C1 segment of cervical spinal cord (tissue), 14 donors: ENCODE data around the gene DDX54.

Experiments used
- DNase-seq, 14 donors: peaks; one replicate each; lab custom pipeline; 2025; lab: John Stamatoyannopoulos, UW

DDX54 gene, protein sequence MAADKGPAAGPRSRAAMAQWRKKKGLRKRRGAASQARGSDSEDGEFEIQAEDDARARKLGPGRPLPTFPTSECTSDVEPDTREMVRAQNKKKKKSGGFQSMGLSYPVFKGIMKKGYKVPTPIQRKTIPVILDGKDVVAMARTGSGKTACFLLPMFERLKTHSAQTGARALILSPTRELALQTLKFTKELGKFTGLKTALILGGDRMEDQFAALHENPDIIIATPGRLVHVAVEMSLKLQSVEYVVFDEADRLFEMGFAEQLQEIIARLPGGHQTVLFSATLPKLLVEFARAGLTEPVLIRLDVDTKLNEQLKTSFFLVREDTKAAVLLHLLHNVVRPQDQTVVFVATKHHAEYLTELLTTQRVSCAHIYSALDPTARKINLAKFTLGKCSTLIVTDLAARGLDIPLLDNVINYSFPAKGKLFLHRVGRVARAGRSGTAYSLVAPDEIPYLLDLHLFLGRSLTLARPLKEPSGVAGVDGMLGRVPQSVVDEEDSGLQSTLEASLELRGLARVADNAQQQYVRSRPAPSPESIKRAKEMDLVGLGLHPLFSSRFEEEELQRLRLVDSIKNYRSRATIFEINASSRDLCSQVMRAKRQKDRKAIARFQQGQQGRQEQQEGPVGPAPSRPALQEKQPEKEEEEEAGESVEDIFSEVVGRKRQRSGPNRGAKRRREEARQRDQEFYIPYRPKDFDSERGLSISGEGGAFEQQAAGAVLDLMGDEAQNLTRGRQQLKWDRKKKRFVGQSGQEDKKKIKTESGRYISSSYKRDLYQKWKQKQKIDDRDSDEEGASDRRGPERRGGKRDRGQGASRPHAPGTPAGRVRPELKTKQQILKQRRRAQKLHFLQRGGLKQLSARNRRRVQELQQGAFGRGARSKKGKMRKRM

DNA sequence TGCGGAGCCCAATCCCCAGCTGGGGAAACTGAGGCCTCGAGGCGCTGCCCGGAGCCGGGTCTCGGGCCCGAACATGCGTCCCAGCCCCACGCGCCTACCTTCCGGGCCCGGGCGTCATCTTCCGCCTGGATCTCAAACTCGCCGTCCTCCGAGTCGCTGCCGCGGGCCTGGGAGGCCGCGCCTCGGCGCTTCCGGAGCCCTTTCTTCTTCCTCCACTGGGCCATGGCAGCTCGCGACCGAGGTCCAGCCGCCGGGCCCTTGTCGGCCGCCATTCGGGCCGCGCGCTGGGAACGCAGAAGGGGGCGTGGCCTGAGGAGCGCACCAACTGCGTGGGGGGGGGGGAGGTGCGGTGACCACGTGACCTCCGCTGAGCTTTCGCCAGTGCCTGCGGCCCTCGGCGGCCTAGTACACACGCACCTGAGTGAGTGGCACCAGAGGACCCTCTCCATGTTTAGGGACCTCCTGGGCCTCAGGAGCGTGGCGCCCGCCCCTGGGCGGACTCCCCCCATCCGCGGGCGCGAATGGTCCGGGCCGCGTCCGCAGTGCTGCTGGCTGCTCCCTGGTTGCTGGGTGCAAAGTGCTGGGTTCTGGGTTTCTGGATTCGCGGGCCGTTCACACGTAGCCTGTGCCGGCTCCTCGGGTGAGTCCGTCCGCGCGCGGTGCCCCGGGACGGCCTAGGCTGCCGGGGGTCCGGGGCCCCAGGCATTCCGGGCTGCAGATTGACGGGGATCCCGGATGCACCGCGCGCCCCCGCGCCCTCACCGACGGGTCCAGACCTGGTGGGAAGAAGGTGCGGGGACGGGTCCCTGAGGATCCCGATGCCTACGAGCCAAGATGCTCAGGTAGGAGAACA is at the start of gene DDX54, which contains the start of gene RITA1:
Gene DDX54 (minus strand): TSS at position 299 of the 853 bp plus-strand sequence. CDS start 27 bp downstream, at position 272.
Gene RITA1 (plus strand): TSS at position 542 of the 853 bp plus-strand sequence. CDS start 1,026 bp downstream, outside the sequence.
- DNase-seq: peak; percentile 61 to 94 (median 84)

DNA sequence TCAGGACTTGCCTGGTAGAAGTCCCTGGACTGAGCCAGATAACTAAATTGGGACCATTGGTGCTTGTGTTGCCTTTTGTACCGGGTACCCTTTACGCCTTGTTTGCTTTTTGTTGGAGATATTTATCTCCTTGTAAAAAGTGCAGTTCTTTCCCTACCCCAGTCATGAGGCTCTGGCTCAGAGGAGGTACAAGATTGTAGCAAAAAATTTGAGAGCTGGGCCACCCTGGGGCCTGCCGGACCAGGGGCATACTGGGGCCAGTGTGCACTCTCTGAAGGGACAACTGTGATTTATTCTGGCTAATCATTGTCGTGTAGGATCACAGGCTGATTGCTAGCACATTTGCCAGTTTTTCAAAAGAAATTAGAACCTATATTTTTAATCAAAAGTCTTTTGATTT is 49.2 kb upstream of the DDX54 start:
- no peak for DNase-seq

DNA sequence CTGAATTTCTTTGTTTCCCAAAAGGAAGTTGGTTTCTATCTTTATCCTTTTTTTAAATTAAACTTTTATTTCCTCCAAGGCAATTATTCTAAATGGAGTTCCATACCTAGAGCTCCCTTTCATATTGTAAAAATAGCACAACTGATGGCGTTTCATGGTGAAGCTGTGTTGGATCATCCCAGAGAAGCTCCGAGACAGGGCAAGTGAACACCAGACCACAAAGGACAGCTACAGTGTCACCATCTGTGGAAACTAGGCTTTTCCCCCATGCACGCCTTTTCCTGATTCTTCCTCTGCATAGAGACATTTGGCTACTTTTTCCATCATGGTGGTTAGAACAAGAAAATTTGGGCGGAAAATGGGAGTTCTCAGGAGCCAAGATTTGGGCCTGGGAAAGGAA is 48.7 kb upstream of the DDX54 start:
- no peak for DNase-seq

DNA sequence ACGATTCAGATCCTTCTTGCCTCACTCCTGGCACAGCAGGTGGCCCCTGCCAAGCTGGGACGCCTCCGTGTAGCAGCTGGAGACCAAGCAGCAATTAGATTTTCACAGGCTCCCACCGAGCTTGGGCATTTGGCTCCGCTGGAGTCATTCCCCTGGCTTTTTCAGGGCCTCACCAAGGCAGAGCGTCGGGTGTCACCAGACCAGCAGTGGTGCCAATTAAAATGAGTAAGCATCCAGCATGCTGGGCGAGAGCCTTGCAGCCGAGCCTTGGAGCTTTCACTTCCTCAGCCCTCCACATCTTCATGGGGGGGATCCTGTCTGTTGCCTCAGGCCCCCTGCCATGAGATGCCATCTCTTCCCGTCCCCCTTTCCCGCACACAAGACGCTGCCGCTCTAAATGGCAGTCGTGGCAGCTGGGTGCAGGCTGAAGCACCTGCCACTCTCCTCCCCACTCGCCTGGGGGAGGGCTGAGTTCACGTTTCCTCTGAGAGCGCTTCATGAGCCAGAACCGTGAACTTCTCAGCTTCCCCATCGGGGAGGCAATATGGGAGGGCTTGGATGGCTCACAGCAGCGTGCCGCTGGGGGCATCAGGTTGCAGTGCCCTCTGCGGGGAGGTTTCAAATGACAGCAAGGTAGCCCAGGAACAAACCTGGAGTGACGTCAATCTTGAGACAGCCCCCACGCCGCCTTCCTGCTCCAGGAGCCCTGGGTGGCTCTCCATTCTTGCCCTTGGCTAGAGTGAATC is 47.7 kb upstream of the DDX54 start:
- DNase-seq: peak in 12 of 14 donors; percentile 37 to 82 (median 66)

DNA sequence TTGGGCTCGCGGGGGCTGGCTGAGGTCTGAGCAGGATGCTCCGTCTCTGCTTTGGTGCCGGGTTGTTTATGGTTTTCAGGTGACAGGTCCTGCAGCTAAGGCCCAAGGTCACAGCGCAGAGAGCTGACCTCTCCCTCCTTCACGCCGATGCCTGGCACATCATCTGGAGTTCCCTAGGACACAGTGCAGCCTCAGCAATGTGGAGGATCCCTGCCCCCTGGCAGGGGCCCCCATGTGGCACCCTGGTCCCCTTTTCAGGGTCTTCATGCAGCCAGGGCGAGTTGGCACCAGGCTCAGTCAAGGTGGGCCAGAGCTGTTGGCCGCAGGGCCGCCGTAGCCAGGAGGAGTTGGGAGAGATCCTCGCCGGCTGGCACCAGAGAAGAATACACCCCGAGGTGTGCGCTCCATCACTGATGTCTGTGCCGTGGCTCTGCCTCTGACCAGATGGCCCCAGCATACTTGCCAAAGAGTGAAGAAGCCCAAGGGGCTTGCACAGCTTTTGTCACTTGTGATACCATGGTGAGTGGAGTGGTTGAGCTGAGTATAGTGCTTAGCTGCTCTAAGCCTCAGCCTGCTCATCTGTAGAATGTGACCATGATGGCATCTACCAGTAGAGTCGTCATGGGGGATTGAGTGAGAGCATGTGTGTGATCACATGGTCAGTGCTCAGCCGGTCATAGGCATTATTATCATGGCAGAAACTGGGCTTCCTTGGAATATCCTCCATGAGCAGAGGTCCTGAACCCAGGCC is 47.0 kb upstream of the DDX54 start:
- peak in 1 of 14 donors; percentile 75 for DNase-seq

DNA sequence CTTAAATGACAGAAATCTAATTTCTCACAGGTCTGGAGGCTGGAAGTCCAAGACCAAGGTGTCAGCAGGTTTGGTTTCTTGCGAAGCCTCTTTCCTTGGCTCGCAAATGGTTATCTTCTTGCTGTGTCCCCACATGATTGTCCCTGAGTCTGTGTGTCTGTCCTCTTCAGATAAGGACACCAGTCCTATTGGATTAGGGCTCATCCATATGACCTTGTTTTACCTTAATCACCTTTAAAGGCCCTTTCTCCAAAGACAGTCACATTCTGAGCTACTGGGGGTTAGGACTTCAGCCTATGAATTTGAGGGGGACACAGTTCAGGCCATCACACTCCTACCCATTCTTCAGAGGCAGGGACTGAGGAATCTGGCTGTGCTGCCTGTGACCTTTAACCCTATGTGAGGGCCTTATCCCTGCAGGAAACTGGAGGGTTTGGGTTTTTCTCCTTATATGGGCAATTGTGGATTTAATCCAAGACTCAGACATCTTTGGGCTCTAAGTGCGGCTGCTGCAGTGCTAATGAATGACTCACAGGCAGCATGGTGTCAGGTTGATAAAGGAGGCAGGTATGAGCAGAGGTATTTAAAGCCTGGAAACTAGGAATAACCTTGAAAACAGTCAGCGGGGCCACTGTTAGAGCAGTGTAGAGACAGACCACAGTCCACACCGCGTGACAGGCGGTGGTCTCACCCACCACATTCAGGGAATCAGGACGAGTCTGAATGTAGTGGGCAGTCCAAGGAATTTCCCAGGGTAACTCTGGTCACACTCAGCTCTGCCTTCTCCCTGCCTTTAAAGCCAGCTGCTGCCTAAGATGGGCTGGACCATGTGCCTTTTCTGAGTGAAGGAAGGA is 46.2 kb upstream of the DDX54 start:
- DNase-seq: peak in 1 of 14 donors; percentile 31

DNA sequence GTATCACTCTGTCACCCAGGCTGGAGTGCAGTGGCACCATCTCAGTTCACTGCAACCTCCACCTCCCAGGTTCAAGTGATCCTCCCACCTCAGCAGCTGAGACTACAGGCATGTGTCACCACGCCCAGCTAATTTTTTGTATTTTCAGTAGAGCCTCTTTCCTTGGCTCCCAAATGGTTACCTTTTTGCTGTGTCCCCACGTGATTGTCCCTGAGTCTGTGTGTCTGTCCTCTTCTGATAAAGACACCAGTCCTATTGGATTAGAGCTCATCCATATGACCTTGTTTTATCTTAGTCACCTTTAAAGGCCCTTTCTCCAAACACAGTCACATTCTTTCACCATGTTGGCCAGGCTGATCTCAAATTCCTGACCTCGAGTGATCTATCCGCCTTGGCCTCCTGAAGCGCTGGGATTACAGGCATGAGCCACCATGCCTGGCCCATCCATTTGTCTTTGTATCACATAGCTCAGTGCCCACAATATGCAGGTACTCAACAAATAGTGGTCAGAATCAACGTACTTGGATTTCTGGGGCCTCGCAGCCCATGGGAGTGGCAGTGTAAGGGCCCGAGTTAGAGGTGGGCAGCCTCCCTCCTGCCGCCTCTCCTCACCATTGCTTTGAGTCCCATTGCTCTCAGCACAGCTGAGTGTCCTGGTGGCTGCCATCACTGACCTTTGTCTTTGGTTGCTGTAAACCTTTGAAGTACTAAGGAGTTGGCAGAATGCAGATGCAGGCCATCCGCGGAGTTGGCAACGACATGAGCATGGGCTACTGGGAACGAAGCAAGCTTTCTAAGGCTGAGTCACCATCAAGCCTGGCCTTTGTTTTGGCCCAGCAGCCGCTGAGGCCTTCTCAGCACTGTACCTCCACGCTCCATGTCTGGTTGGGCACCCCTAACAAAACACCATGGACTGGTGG is 45.3 kb upstream of the DDX54 start:
- DNase-seq: peak in 1 of 14 donors; percentile 39

DNA sequence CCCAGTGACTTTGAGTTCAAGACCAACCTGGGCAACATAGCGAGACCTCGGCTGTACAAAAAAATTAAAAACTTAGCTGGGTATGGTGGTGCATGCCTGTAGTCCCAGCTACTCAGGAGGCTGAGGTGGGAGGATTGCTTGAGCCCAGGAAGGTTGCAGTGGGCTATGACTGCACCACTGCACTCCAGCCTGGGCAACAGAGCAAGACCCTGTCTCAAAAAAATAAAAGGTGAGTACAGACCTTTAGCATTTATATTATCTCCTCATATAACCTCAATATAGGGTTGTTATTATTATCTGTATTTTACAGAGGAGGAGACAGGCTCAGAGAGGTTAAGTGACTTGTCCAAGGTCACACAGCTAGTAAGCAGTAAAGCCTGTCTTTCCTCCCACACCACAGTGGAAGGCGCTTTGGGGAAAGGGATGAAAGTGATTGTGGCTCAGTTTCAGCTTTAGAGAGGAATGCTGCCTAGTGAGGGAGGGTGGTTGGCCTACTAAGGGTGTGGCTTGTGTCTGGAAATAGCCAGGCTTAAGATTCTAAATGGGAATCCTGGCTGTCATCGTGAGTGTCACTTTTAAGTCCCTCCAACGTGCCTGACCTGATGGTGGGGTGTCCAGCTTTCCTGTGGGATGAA is 43.2 kb upstream of the DDX54 start:
- no peak for DNase-seq

DNA sequence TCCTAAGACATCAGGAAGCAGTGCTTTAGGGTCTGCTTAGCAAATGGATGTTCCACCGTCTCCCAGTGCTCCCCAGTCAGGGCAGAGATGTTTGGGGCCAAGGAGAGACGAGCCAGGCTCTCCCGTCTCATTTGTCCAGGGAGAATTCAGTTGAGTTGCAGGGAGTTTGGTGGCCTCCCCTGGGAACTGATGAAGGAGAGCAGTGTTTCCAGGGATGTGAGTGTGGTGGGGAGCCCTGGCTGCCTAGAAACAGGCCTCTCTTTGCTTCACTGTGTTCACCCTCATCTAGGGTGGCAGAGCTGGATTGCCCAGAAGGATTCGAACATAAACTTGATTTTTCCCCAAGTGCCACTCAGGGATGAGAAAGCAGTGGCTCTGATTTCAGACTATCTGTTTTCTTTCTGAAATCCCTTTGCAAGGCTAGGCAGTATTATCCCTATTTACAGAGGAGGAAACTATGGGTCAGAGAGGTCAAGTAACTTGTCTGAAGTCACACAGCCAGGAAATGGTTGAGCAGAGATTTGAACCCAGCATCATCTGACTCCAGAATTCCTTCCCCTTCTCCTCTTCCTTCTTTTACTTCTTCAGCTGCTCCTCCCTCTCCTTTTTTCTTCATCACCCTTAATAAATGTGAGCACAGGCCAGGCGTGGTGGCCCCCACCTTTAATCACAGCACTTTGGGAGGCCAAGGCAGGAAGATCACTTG is 42.6 kb upstream of the DDX54 start:
- no peak for DNase-seq

DNA sequence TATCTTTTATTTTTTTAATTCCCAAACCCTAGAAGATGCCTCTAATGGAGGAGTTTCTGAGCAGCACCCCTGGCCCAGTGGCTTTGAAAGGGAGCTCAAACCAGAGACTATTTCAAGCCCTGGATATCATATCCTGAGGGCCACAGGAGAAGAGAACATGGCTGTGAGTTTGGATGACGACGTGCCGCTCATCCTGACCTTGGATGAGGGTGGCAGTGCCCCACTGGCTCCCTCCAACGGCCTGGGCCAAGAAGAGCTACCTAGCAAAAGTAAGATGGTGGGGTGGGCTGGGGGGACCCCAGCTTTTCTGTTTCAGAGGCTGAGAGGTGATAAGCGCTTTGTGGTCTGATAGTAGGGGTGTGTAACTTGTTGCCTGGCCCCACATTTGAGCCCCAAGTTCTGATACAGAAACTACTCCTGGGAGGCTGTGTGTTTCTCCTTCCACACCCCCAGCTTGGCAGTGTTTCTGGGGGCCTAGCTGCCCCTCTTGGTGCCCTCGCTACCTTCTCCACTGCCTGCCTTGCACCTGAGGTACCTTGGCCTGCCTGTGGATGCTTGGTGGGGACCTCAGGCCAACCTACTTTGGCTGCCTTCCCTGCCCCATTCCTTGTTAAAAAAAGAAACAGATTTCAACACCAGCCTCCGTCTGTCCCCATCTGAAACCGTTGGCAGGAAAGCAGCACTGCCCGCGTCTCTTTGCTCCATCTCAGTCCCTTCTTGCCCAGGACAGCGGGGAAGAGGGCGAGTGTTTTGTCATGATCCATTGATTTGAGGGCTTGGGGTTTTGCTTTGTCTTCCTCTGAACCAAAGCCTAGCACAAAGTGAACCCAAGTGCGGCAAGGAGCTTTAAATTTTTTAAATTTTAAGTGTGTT is 41.7 kb upstream of the DDX54 start:
- peak in 6 of 14 donors; percentile 18 to 86 (median 34) for DNase-seq

DNA sequence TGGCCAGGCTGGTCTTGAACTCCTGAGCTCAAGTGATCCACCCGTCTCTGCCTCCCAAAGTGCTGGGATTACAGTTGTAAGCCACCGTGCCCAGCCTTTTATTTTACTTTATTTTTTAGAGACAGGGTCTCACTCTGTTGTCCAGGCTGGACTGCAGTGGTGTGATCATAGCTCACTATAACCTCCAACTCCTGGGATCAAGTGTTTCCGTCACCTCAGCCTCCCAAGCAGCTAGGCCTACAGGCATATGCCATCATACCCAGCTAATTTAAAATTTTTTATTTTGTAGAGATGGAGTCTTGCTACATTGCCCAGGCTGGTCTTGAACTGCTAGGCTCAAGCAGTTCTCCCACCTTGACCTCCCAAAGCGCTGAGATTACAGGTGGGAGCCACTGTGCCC is 39.7 kb upstream of the DDX54 start:
- DNase-seq: no peak

DNA sequence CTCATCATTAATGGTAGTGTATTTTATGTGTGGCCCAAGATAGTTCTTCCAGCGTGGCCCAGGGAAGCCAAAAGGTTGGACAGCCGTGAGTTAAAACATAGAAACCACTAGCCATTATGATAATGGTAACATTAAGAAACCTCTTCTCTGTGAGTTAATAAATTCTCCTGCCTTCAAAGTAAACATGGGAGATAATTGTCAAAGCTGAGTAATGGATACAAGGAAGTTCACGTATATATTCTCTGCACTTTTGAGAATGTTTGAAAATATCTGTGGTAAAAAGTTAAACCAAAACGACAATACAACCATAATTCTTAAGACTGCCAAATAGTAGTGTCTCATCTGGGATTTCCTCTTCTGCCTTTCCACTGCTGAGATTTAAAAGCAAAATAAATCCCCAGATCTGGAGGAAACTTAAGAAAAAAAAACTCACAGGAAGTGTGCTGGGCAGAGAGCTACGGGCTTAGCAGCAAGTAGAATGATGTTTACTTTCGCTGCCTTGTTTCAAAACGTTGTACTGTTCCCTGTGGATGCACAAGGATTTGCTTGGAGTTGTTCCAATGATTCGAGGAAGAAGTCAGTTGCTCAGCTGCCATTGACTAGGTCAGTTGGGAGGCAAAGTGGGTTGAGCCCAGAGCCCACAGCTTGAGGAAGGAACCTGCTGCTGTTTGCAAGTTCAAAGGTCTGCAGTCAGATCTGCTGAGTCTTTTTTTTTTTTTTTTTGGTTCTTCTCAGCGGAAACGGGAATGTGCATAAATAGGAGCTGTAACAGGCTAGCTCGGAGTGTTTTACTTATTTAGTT is 37.7 kb upstream of the DDX54 start:
- peak in 12 of 14 donors; percentile 29 to 64 (median 42) for DNase-seq

DNA sequence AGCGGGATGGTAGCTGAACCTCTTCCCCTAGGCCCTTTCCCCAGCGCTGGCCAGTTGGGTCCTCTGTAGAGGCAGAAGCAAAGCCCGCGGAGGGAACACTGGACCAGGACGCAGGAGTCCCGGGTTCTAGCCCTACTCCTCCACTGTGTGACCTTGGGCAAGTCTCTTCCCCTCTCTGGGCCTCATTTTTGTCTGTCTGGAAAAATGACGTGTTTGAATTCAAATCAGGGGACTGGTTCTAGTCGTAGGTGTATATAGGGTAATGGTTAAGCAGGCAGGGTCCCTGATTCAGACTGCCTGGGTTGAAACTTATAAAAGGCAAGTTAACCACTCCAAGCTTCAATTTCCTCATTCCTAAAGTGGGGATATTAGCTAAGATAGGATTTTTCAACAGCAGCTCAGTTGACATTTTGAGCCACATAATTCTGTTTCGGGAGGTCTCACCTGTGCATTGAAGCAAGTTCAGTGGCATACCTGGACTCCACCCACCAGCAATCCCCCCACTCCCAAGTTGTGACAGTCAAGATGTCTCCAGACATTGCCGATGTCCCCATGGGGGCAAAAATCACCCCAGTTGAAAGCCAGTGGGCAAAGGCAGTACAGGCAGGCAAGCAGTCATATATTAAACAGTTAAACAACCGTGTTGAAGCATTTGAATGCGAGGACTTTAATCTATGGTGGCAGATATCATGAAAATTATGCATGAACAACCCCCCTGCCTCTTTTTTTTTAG is 36.9 kb upstream of the DDX54 start:
- peak in 1 of 14 donors; percentile 33 for DNase-seq
